DOHH2 (cell line): Measurements from ENCODE around the gene TNFRSF11A.

Experiments used
- CTCF ChIP-seq: fragments of 200-600 bp; sonication (generic); IDR thresholded peaks from one replicate; pipeline ENCODE4 v1.5.1; 2014; ENCODE audit warnings: antibody characterized with exemption, mild to moderate bottlenecking, low read depth, low read length; ENCODE audit not compliant: poor library complexity, severe bottlenecking
- EZH2phosphoT487 ChIP-seq: fragments of 200-600 bp; sonication (generic); IDR thresholded peaks from 2 replicates; pipeline ENCODE4 v1.6.1; 2017; ENCODE audit warnings: borderline replicate concordance, mild to moderate bottlenecking, antibody characterized with exemption, low read length, moderate library complexity, mixed read lengths

GRCh38 chr18:62418258-62418657 is 93.1 kb downstream of the TNFRSF11A start:
- TF ChIP-seq CTCF (no peak), EZH2phosphoT487 (no peak)
